GM23248 (cell line): Measurements from ENCODE around the gene NPIPA7.
"Not testable (repeated sequence)": the region's sequence is repeated elsewhere in the genome, so short reads cannot be mapped to it uniquely, and the experiment has no call there.

Experiments
- EZH2 ChIP-seq: fragments of 200-600 bp; sonication (generic); IDR thresholded peaks from 2 replicates; pipeline ENCODE4 v1.6.1; 2018; ENCODE audit warnings: antibody characterized with exemption, mild to moderate bottlenecking; ENCODE audit not compliant: insufficient read depth, poor library complexity, severe bottlenecking
- EZH2phosphoT487 ChIP-seq: fragments of 200-600 bp; sonication (generic); IDR thresholded peaks from 2 replicates; pipeline ENCODE4 v1.6.1; 2018; ENCODE audit warnings: antibody characterized with exemption, moderate library complexity, mild to moderate bottlenecking, low read depth; ENCODE audit not compliant: insufficient read depth

- not testable (repeated sequence) for TF ChIP-seq EZH2, EZH2phosphoT487
Measured at GRCh38 chr16:16363595-16363994, 15.3 kb upstream of the NPIPA7 start.
